OCI-LY1 (cell line): Measurements from ENCODE around the gene OTULINL.

Experiments used
- CTCF ChIP-seq: fragments of 200-600 bp; sonication (generic), shearing (Covaris generic); IDR thresholded peaks from 2 replicates; pipeline ENCODE4 v1.5.1; 2017; ENCODE audit warnings: mild to moderate bottlenecking, antibody characterized with exemption, low read length, moderate library complexity, mixed read lengths
- EZH2 ChIP-seq: fragments of 200-600 bp; sonication (generic), shearing (Covaris generic); IDR thresholded peaks from 2 replicates; pipeline ENCODE4 v1.8.0; 2017; ENCODE audit warnings: borderline replicate concordance, mixed run types, mild to moderate bottlenecking, antibody characterized with exemption, low read length, moderate library complexity, mixed read lengths

- no peak for TF ChIP-seq EZH2
- no peak for TF ChIP-seq CTCF
Observed at GRCh38 chr5:14614490-14614889, 32.9 kb downstream of the OTULINL start.
